ENCODE results near the gene PLCD3. TPM values are rescaled to one million over a fixed set of nuclear protein-coding genes. Genes with fewer than 3 reads are reported as not detected.

The PLCD3 gene
- total and polyA plus RNA-seq, 2 of the 13 experiments (the other 11 are each of a cell fraction or from before 2014, with no cell fraction given), result 11.3 to 39.1 TPM

- TF ChIP-seq NCOA2 (CRISPR knock-in tag; IDR thresholded peaks at IDR 0.05) (peak; percentile 85), MTERF4 (CRISPR knock-in tag; IDR thresholded peaks at IDR 0.05) (peak; percentile 65; the same call in 1 of the 2 replicates), DNMT1 (CRISPR knock-in tag; IDR thresholded peaks at IDR 0.05) (0 out of 2 replicates have a peak, but pooled peaks have one; percentile 13), RBM22 (optimal IDR thresholded peaks at IDR 0.05; ENCODE audit: low read length) (peak; percentile 58), REXO4 (CRISPR knock-in tag; IDR thresholded peaks at IDR 0.05; ENCODE audit: borderline replicate concordance) (no peak), AGO1 (IDR thresholded peaks at IDR 0.05; ENCODE audit: low read depth, low read length, poor library complexity, severe bottlenecking) (peak; percentile 67), ZBTB40 (IDR thresholded peaks at IDR 0.05) (no peak), ZBTB40 (CRISPR knock-in tag; IDR thresholded peaks at IDR 0.05) (peak; percentile 37; the same call in 1 of the 2 replicates), ZNF784 (CRISPR knock-in tag; IDR thresholded peaks at IDR 0.05; ENCODE audit: borderline replicate concordance) (no peak; the same call in 1 of the 2 replicates), ZNF350 (CRISPR knock-in tag; IDR thresholded peaks at IDR 0.05; ENCODE audit: borderline replicate concordance, low read depth) (peak; percentile 81), STAT6 (CRISPR knock-in tag; IDR thresholded peaks at IDR 0.05; ENCODE audit: borderline replicate concordance) (peak; percentile 88; the same call in 1 of the 2 replicates), HES4 (CRISPR knock-in tag; IDR thresholded peaks at IDR 0.05; ENCODE audit: borderline replicate concordance) (peak; percentile 47; the same call in 1 of the 2 replicates)
Measured at GRCh38 chr17:45171338-45172231, 39.3 kb upstream of the PLCD3 start (continued).
